PC-9 (cell line): ENCODE results near the gene LRP8. TPM values are rescaled to one million over a fixed set of nuclear protein-coding genes. Genes with fewer than 3 reads are reported as not detected.

Source experiments
- BruUV-seq: library from RNA; stranded (reverse); fragments of 400-500 nt; replicated peaks from 2 replicates; lab custom pipeline; 2021; lab: Mats Ljungman, UMichigan
- CTCF ChIA-PET: fragments of 300-600 bp; sonication (Branson Sonifier 250); formaldehyde crosslinking; loops from one replicate; lab custom pipeline; 2022; ENCODE audit warnings: antibody characterized with exemption; lab: Charles Lee
- POLR2A ChIA-PET: fragments of 300-600 bp; sonication (Branson Sonifier 250); formaldehyde crosslinking; loops from one replicate; lab custom pipeline; 2022; ENCODE audit warnings: antibody characterized with exemption; ENCODE audit not compliant: unreplicated experiment; lab: Charles Lee
- DNase-seq, 2 experiments: peaks; one replicate each; pipeline versions ENCODE4 v3.0.0 to v3.0.0-alpha.2; 2015 to 2022; ENCODE audit warnings: mixed read lengths in 1 of 2
- H2AFZ ChIP-seq: fragments of 200-600 bp; sonication (generic); 2 replicates; pipeline ENCODE4 v1.8.1; 2017; ENCODE audit warnings: antibody characterized with exemption
- H3F3A ChIP-seq: fragments of 200-600 bp; sonication (generic); 2 replicates; pipeline ENCODE4 v1.8.1; 2017; ENCODE audit warnings: antibody characterized with exemption, mild to moderate bottlenecking, low read depth; ENCODE audit not compliant: insufficient read depth
- H3K27ac ChIP-seq: fragments of 200-600 bp; sonication (generic); 2 replicates; pipeline ENCODE4 v1.6.1; 2016; ENCODE audit warnings: mixed run types
- H3K27me3 ChIP-seq: fragments of 200-600 bp; sonication (generic); 2 replicates; pipeline ENCODE4 v1.6.1; 2016; ENCODE audit warnings: low read depth, mixed run types; ENCODE audit not compliant: insufficient read depth
- H3K36me3 ChIP-seq: fragments of 200-600 bp; sonication (generic); 2 replicates; pipeline ENCODE4 v1.6.1; 2016; ENCODE audit warnings: low read depth, mixed run types
- H3K4me1 ChIP-seq: fragments of 200-600 bp; sonication (generic); replicated peaks from 2 replicates; pipeline ENCODE4 v1.6.1; 2016; ENCODE audit warnings: mixed run types; ENCODE audit not compliant: insufficient read depth
- H3K4me2 ChIP-seq: fragments of 200-600 bp; sonication (generic); 2 replicates; pipeline ENCODE4 v1.6.1; 2017; ENCODE audit warnings: mixed run types
- H3K4me3 ChIP-seq: fragments of 200-600 bp; sonication (generic); 2 replicates; pipeline ENCODE4 v1.6.1; 2016; ENCODE audit warnings: mixed run types
- H3K79me2 ChIP-seq: fragments of 200-600 bp; sonication (generic); 2 replicates; pipeline ENCODE4 v1.6.1; 2017; ENCODE audit warnings: low read depth, mixed run types
- H3K9me2 ChIP-seq: fragments of 200-600 bp; sonication (generic); 2 replicates; pipeline ENCODE4 v1.8.1; 2017; ENCODE audit warnings: mild to moderate bottlenecking; ENCODE audit not compliant: insufficient read depth
- H3K9me3 ChIP-seq: fragments of 200-600 bp; sonication (generic); 2 replicates; pipeline ENCODE4 v1.8.1; 2016; ENCODE audit warnings: low read depth; ENCODE audit not compliant: insufficient read depth
- H4K20me1 ChIP-seq: fragments of 200-600 bp; sonication (generic); 2 replicates; pipeline ENCODE4 v1.8.1; 2017; ENCODE audit not compliant: insufficient read depth
- CTCF ChIP-seq: fragments of 200-600 bp; sonication (generic); conservative IDR thresholded peaks from 2 replicates; pipeline ENCODE4 v1.6.1; 2017; ENCODE audit warnings: mixed run types, antibody characterized with exemption, mild to moderate bottlenecking, moderate library complexity
- EZH2 ChIP-seq: fragments of 200-600 bp; sonication (generic); IDR thresholded peaks from 2 replicates; pipeline ENCODE4 v1.8.0; 2017; ENCODE audit warnings: antibody characterized with exemption, low read depth
- intact Hi-C: fragments of 100-400 bp; cut with micrococcal nuclease; formaldehyde crosslinking; loops from one replicate; pipeline ENCODE4 v1.10.0; 2022; ENCODE audit not compliant: unreplicated experiment
- total RNA-seq: library from RNA; stranded (reverse); gene quantifications from 2 replicates; pipeline ENCODE4 v1.2.3, GENCODE V29; 2021

Gene LRP8
- total RNA-seq, 1 experiment from 2014 or later, result 85.3 TPM

GRCh38 chr1:53321366-53321765, 6.5 kb downstream of the LRP8 start:
- H3K4me2 ChIP-seq, result no peak overlapping the region
- H3K9me2 ChIP-seq, result no peaks in the 10 kb centered on the region
- H3K79me2 ChIP-seq, result peaks cover 48% of the 10 kb centered on the region
- POLR2A ChIA-PET, result no interaction called here
- H3K27ac ChIP-seq, result no peak overlapping the region
- CTCF ChIA-PET, result no interaction called here
- TF ChIP-seq CTCF (no peak), EZH2 (no peak)
- H4K20me1 ChIP-seq, result 0 out of 2 replicates have a peak, but pooled peaks cover 4% of the 10 kb centered on the region
- peaks cover 13% of the 10 kb centered on the region for H3F3A ChIP-seq
- H3K36me3 ChIP-seq, result peaks cover 21% of the 10 kb centered on the region
- no peak overlapping the region for H3K4me3 ChIP-seq
- H2AFZ ChIP-seq, result no peak overlapping the region
- no peak for DNase-seq
- BruUV-seq, result no TSS peak
- H3K4me1 ChIP-seq, result peaks cover 13% of the 10 kb centered on the region
- intact Hi-C loops, result no loop called here
- H3K27me3 ChIP-seq, result no peaks in the 10 kb centered on the region
- H3K9me3 ChIP-seq, result no peaks in the 10 kb centered on the region

GRCh38 chr1:53320646-53321045, 7.2 kb downstream of the LRP8 start:
- H3K9me2 ChIP-seq, result no peaks in the 10 kb centered on the region
- no peak overlapping the region for H2AFZ ChIP-seq
- no peaks in the 10 kb centered on the region for H3K27me3 ChIP-seq
- POLR2A ChIA-PET, result no interaction called here
- H4K20me1 ChIP-seq, result 0 out of 2 replicates have a peak, but pooled peaks cover 7% of the 10 kb centered on the region
- TF ChIP-seq EZH2 (no peak), CTCF (no peak)
- CTCF ChIA-PET, result no interaction called here
- H3K9me3 ChIP-seq, result no peaks in the 10 kb centered on the region
- H3K4me3 ChIP-seq, result no peak overlapping the region
- H3K36me3 ChIP-seq, result peaks cover 21% of the 10 kb centered on the region
- peaks cover 11% of the 10 kb centered on the region for H3K4me1 ChIP-seq
- peaks cover 48% of the 10 kb centered on the region for H3K79me2 ChIP-seq
- no peak for DNase-seq
- BruUV-seq, result no TSS peak
- H3F3A ChIP-seq, result peaks cover 11% of the 10 kb centered on the region
- intact Hi-C loops, result no loop called here
- no peak overlapping the region for H3K4me2 ChIP-seq
- H3K27ac ChIP-seq, result no peak overlapping the region

GRCh38 chr1:53319296-53320101, 8.4 kb downstream of the LRP8 start:
- CTCF ChIA-PET, result no interaction called here
- TF ChIP-seq CTCF, result no peak
- no peak for TF ChIP-seq EZH2
- no TSS peak for BruUV-seq
- Histone ChIP-seq H3K36me3 (peaks cover 13% of the 10 kb centered on the region), H2AFZ (no peak overlapping the region), H3K4me1 (no peaks in the 10 kb centered on the region), H4K20me1 (0 out of 2 replicates have a peak, but pooled peaks cover 7% of the 10 kb centered on the region), H3K79me2 (peaks cover 37% of the 10 kb centered on the region), H3K27ac (no peak overlapping the region), H3F3A (peaks cover under 1% of the 10 kb centered on the region; the same call in 1 of the 2 replicates), H3K4me3 (no peak overlapping the region), H3K9me3 (no peaks in the 10 kb centered on the region), H3K4me2 (no peak overlapping the region), H3K27me3 (no peaks in the 10 kb centered on the region), H3K9me2 (no peaks in the 10 kb centered on the region)
- POLR2A ChIA-PET, result no interaction called here
- intact Hi-C loops, result no loop called here
- DNase-seq, result no peak
